Smooth muscle cell (in vitro differentiated cells): ENCODE results near the gene MAPKAP1. TPM values are rescaled to one million over a fixed set of nuclear protein-coding genes. Genes with fewer than 3 reads are reported as not detected.

Experiments
- DNase-seq: peaks from one replicate; lab custom pipeline; 2025; ENCODE audit not compliant: unreplicated experiment; lab: John Stamatoyannopoulos, UW
- H2AFZ ChIP-seq: fragments of 200-600 bp; sonication (generic); 2 replicates; pipeline ENCODE4 v1.6.0; 2016; ENCODE audit warnings: antibody characterized with exemption, low read depth, mild to moderate bottlenecking
- H3F3A ChIP-seq: fragments of 200-600 bp; sonication (generic); 2 replicates; pipeline ENCODE4 v1.6.0; 2017; ENCODE audit warnings: antibody characterized with exemption, low read depth
- H3K27ac ChIP-seq: fragments of 200-600 bp; sonication (generic); 2 replicates; pipeline ENCODE4 v1.5.1; 2016; ENCODE audit warnings: low read depth, mild to moderate bottlenecking
- H3K27me3 ChIP-seq: fragments of 200-600 bp; sonication (generic); 2 replicates; pipeline ENCODE4 v1.6.1; 2016; ENCODE audit warnings: low read depth, mild to moderate bottlenecking
- H3K36me3 ChIP-seq: fragments of 200-600 bp; sonication (generic); 2 replicates; pipeline ENCODE4 v1.5.1; 2016; ENCODE audit warnings: low read depth
- H3K4me1 ChIP-seq: fragments of 200-600 bp; sonication (generic); 2 replicates; pipeline ENCODE4 v1.5.1; 2016; ENCODE audit warnings: low read depth
- H3K4me2 ChIP-seq: fragments of 200-600 bp; sonication (generic); 2 replicates; pipeline ENCODE4 v1.6.0; 2016; ENCODE audit warnings: mild to moderate bottlenecking
- H3K4me3 ChIP-seq: fragments of 200-600 bp; sonication (generic); 2 replicates; pipeline ENCODE4 v1.5.1; 2016; ENCODE audit warnings: mild to moderate bottlenecking
- H3K79me2 ChIP-seq: fragments of 200-600 bp; sonication (generic); 2 replicates; pipeline ENCODE4 v1.6.0; 2016; ENCODE audit warnings: low read depth, mild to moderate bottlenecking
- H3K9ac ChIP-seq: fragments of 200-600 bp; sonication (generic); 2 replicates; pipeline ENCODE4 v1.6.0; 2016; ENCODE audit warnings: low read depth
- H3K9me3 ChIP-seq: fragments of 200-600 bp; sonication (generic); replicated peaks from 2 replicates; pipeline ENCODE4 v1.5.1; 2016; ENCODE audit warnings: low read depth
- H4K20me1 ChIP-seq: fragments of 200-600 bp; sonication (generic); 2 replicates; pipeline ENCODE4 v1.6.0; 2016; ENCODE audit warnings: low read depth
- WGBS: methylation state at CpG from one replicate; pipeline ENCODE4 v1.1.7; 2016; ENCODE audit warnings: low lambda C conversion rate; 5-methylcytosine and 5-hydroxymethylcytosine counted together
- polyA plus RNA-seq: library from polyadenylated mRNA; unstranded; fragments of >200 nt; fragmentation: Nextera tagmentation; extraction: Ambion mirVana; gene quantifications from 2 replicates; pipeline ENCODE4 v1.2.1, GENCODE V29; 2016
- total RNA-seq: library from RNA; depleted of rRNA; stranded (reverse); fragments of >200 nt; gene quantifications from 2 replicates; pipeline ENCODE4 v1.2.3, GENCODE V29; 2014
- TF ChIP-seq, protein P1 (sequence below): fragments of 200-600 bp; sonication (generic); IDR thresholded peaks from 2 replicates; pipeline ENCODE4 v1.5.1; 2017; ENCODE audit warnings: borderline replicate concordance, mild to moderate bottlenecking, antibody characterized with exemption; ENCODE audit not compliant: insufficient read depth, poor library complexity, severe bottlenecking

Gene MAPKAP1
- total and polyA plus RNA-seq, 2 experiments from 2014 or later, result 50.1 to 74.5 TPM

DNA sequence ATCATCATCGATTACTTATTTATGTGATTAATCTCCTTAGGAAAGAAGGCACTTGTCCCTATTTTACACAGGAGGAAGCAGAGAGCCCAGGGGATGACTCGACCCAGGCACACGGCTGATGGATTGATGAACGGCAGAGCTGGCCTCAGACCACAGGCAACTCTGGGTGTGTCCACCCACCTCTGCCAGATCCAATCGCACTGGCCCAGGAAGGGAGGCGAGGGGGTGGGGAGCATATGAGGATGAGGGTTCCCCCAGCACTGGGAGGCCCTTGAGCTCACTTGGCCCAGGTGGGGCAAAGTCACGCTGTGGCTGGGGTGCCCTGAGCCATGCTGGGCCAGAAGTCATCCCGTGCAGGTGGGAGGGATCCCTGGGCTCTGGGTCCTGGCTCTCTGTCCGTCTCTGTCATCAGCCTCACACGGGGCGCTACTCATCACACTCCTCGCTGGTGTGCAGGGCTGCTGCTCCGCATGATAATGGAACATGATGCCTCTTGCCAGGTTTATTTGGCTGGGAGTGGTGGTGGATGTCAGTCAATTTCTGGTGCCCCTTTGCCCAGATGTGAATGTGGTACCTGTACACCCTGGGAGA is 285.3 kb downstream of the MAPKAP1 start:
- H4K20me1 ChIP-seq, result no peaks in the 10 kb centered on the region
- DNase-seq, result no peak

DNA sequence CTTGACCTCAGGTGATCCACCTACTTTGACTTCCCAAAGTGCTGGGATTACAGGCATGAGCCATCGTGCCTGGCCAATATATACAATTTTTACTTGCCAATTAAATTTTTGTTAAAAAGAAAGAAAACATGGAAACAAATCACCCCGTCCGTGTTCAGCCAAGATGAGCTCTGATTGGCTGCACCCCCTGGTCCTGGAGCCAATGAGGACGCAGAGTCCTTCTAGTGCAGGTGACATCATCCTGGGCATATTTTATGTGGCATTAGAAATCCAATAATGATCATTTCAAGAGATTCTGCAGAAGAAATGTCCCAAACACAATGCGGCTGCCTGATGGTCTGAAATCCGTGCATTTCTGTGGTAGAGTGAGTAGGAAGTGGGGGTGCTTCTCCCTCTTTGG is 285.8 kb downstream of the MAPKAP1 start:
- Histone ChIP-seq H4K20me1 (no peaks in the 10 kb centered on the region), H3K27me3 (no peaks in the 10 kb centered on the region), H3K9ac (no peak overlapping the region), H3K4me3 (no peak overlapping the region), H2AFZ (no peak overlapping the region), H3K4me2 (no peak overlapping the region), H3K4me1 (no peaks in the 10 kb centered on the region), H3F3A (no peaks in the 10 kb centered on the region), H3K27ac (no peak overlapping the region), H3K79me2 (no peaks in the 10 kb centered on the region), H3K9me3 (no peaks in the 10 kb centered on the region), H3K36me3 (no peaks in the 10 kb centered on the region)
- DNase-seq, result no peak
- TF ChIP-seq, protein P1, sequence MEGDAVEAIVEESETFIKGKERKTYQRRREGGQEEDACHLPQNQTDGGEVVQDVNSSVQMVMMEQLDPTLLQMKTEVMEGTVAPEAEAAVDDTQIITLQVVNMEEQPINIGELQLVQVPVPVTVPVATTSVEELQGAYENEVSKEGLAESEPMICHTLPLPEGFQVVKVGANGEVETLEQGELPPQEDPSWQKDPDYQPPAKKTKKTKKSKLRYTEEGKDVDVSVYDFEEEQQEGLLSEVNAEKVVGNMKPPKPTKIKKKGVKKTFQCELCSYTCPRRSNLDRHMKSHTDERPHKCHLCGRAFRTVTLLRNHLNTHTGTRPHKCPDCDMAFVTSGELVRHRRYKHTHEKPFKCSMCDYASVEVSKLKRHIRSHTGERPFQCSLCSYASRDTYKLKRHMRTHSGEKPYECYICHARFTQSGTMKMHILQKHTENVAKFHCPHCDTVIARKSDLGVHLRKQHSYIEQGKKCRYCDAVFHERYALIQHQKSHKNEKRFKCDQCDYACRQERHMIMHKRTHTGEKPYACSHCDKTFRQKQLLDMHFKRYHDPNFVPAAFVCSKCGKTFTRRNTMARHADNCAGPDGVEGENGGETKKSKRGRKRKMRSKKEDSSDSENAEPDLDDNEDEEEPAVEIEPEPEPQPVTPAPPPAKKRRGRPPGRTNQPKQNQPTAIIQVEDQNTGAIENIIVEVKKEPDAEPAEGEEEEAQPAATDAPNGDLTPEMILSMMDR, result no peak
- 95% methylated on average over 6 of the region's 6 CpGs for WGBS

More for the DNA sequence above, 285.3 kb downstream of the MAPKAP1 start:
- H3K79me2 ChIP-seq, result no peaks in the 10 kb centered on the region
- H3K9ac ChIP-seq, result no peak overlapping the region
- no peaks in the 10 kb centered on the region for H3K27me3 ChIP-seq
- H3K4me2 ChIP-seq, result no peak overlapping the region
- WGBS, result 91% methylated on average over 13 of the region's 13 CpGs
- no peaks in the 10 kb centered on the region for H3K36me3 ChIP-seq
- no peak overlapping the region for H2AFZ ChIP-seq
- TF ChIP-seq, protein P1, result no peak
- H3F3A ChIP-seq, result no peaks in the 10 kb centered on the region
- H3K4me1 ChIP-seq, result no peaks in the 10 kb centered on the region
- H3K9me3 ChIP-seq, result no peaks in the 10 kb centered on the region
- H3K27ac ChIP-seq, result no peak overlapping the region
- no peak overlapping the region for H3K4me3 ChIP-seq

DNA sequence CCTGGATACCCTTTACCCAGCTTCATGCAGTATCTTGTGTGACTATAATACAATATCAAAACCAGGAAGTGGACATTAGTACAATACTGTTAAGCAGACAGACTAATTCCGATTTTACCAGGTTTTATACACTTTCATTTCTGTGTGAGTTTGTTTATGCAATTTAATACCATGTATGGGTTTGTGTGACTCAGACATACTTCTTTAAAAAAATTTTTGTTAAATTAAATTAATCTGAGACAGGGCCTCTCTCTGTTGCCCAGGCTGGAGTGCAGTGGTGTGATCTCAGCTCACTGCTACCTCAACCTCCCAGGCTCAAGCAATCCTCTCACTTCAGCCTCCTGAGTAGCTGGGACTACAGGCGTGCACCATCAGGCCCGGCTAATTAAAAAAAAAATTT is 288.6 kb downstream of the MAPKAP1 start:
- TF ChIP-seq, protein P1, result no peak
- no peaks in the 10 kb centered on the region for H3K36me3 ChIP-seq
- no peak overlapping the region for H2AFZ ChIP-seq
- H3K4me3 ChIP-seq, result no peak overlapping the region
- no peaks in the 10 kb centered on the region for H4K20me1 ChIP-seq
- H3K79me2 ChIP-seq, result no peaks in the 10 kb centered on the region
- H3K9ac ChIP-seq, result no peak overlapping the region
- WGBS, result 90% methylated on average over 3 of the region's 3 CpGs
- no peak overlapping the region for H3K4me2 ChIP-seq
- H3F3A ChIP-seq, result no peaks in the 10 kb centered on the region
- H3K27me3 ChIP-seq, result no peaks in the 10 kb centered on the region
- no peak for DNase-seq
- H3K9me3 ChIP-seq, result no peaks in the 10 kb centered on the region
- H3K27ac ChIP-seq, result no peak overlapping the region
- no peaks in the 10 kb centered on the region for H3K4me1 ChIP-seq

DNA sequence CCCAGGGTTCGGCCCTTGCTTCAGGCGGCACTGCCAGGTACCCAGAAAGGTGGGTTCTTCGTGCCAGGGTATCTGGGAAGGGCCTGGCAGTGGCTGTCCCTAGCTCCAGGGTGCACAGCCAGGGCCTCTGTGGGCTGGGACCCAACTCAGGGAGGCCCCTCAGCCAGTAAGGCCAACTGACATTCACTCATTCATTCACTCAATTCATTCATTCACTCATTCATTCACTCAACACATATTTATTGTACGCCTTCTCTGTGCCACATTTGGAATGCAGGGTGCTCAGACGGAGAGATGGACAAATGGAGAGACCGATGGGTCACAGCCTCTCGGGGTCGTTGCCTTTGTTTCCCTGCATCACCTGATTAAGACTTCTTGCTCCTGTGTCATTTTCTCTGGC is 290.5 kb downstream of the MAPKAP1 start:
- no peaks in the 10 kb centered on the region for H3K79me2 ChIP-seq
- no peaks in the 10 kb centered on the region for H3K9me3 ChIP-seq
- H3K4me1 ChIP-seq, result no peaks in the 10 kb centered on the region
- H3K4me3 ChIP-seq, result no peak overlapping the region
- no peaks in the 10 kb centered on the region for H4K20me1 ChIP-seq
- H3K9ac ChIP-seq, result no peak overlapping the region
- H3F3A ChIP-seq, result no peaks in the 10 kb centered on the region
- DNase-seq, result no peak
- TF ChIP-seq, protein P1, result no peak
- H3K27ac ChIP-seq, result no peak overlapping the region
- no peaks in the 10 kb centered on the region for H3K27me3 ChIP-seq
- WGBS, result 98% methylated on average over 8 of the region's 8 CpGs
- H2AFZ ChIP-seq, result no peak overlapping the region
- H3K4me2 ChIP-seq, result no peak overlapping the region
- no peaks in the 10 kb centered on the region for H3K36me3 ChIP-seq
